HepG2 (cell line): ENCODE measurements around the gene COBLL1. TPM values are rescaled to one million over a fixed set of nuclear protein-coding genes. Genes with fewer than 3 reads are reported as not detected.
A peak's percentile ranks its signal among the peaks of the same experiment; 100 is the strongest.

Experiments used
- ATAC-seq: fragments of 200-7000 bp; cut with Tn5 transposase; 3 replicates; pipeline ENCODE4 v1.9.1; 2020; ENCODE audit warnings: mild to moderate bottlenecking, moderate library complexity
- BruUV-seq: library from RNA; stranded (reverse); fragments of 400-500 nt; replicated peaks from 2 replicates; lab custom pipeline; 2021; lab: Mats Ljungman, UMichigan
- CTCF ChIA-PET: fragments of 300-600 bp; formaldehyde crosslinking; extraction: SDS; loops from one replicate; lab custom pipeline; 2021; ENCODE audit warnings: low total read pairs, inconsistent platforms, low intra/inter-chr PET ratio; lab: Yijun Ruan, JAX
- POLR2A ChIA-PET: fragments of 350-600 bp; sonication (Branson Sonifier 250); formaldehyde crosslinking; loops from one replicate; lab custom pipeline; 2020; ENCODE audit warnings: antibody characterized with exemption, inconsistent platforms; lab: Yijun Ruan, JAX
- DNase-seq: peaks from one replicate; pipeline ENCODE4 v3.0.0-alpha.2; 2015; ENCODE audit warnings: low spot score
- FAIRE-seq: peaks from 3 replicates; lab custom pipeline; 2011; peaks lifted over from hg19 to GRCh38; lab: Jason Lieb, UNC
- H2AFZ ChIP-seq: one replicate; pipeline ENCODE4 v1.6.1; 2011; ENCODE audit warnings: low read length, inconsistent platforms
- H3K27ac ChIP-seq: fragments of 300-600 bp; 3 replicates; pipeline ENCODE4 v1.8.0; 2011; ENCODE audit warnings: mixed run types, mild to moderate bottlenecking, mixed read lengths, low read length, inconsistent platforms; ENCODE audit not compliant: insufficient read depth; ENCODE audit errors: extremely low read length
- H3K27me3 ChIP-seq, 2 experiments: fragments of 200-600 bp in 1 of 2; 2 replicates in 1 of 2; 3 replicates in 1 of 2; pipeline versions ENCODE4 v1.6.0 to v1.8.0; 2011; ENCODE audit warnings: low read length in 2 of 2, mild to moderate bottlenecking in 2 of 2, moderate library complexity in 2 of 2, inconsistent platforms in 1 of 2; ENCODE audit not compliant: insufficient read depth in 2 of 2, control insufficient read depth in 1 of 2
- H3K36me3 ChIP-seq, 2 experiments: fragments of 200-600 bp in 1 of 2; replicated peaks in 1 of 2; 2 replicates in 1 of 2; 3 replicates in 1 of 2; pipeline versions ENCODE4 v1.5.1 to v1.8.0; 2011; ENCODE audit warnings: low read length in 2 of 2, inconsistent platforms in 1 of 2; ENCODE audit not compliant: insufficient read depth in 2 of 2, control insufficient read depth in 1 of 2
- H3K4me1 ChIP-seq: 2 replicates; pipeline ENCODE4 v1.5.1; 2012; ENCODE audit warnings: low read length, inconsistent platforms; ENCODE audit not compliant: insufficient read depth
- H3K4me2 ChIP-seq: 2 replicates; pipeline ENCODE4 v1.6.0; 2011; ENCODE audit warnings: low read depth, low read length, inconsistent platforms
- H3K4me3 ChIP-seq, 3 experiments: fragments of 200-600 bp in 1 of 3; sonication (generic), shearing (Covaris generic) in 1 of 3; replicated peaks in 1 of 3; 2 replicates each; pipeline ENCODE4 v1.5.1; 2011 to 2016; ENCODE audit warnings: low read length in 3 of 3, inconsistent platforms in 2 of 3, low read depth in 2 of 3, mild to moderate bottlenecking in 2 of 3, control low read depth in 1 of 3, mixed read lengths in 1 of 3; ENCODE audit not compliant: insufficient read depth in 1 of 3
- H3K79me2 ChIP-seq: one replicate; pipeline ENCODE4 v1.6.1; 2011; ENCODE audit warnings: low read length, inconsistent platforms; ENCODE audit not compliant: insufficient read depth
- H3K9ac ChIP-seq: 2 replicates; pipeline ENCODE4 v1.6.0; 2011; ENCODE audit warnings: mild to moderate bottlenecking, low read depth, low read length, inconsistent platforms; ENCODE audit not compliant: insufficient read depth
- H3K9me3 ChIP-seq: 2 replicates; pipeline ENCODE4 v1.5.1; 2012; ENCODE audit warnings: mild to moderate bottlenecking, low read length
- H4K20me1 ChIP-seq: 2 replicates; pipeline ENCODE4 v1.6.0; 2011; ENCODE audit warnings: inconsistent platforms, mild to moderate bottlenecking, low read length, moderate library complexity; ENCODE audit not compliant: insufficient read depth
- AKAP8 ChIP-seq: sonication (generic); formaldehyde crosslinking; IDR thresholded peaks from 2 replicates; pipeline ENCODE4 v1.5.1; 2020; ENCODE audit warnings: mild to moderate bottlenecking, missing genetic modification reagents
- BRD4 ChIP-seq: sonication (generic); formaldehyde crosslinking; IDR thresholded peaks from 2 replicates; pipeline ENCODE4 v1.4.0; 2020; ENCODE audit warnings: missing genetic modification reagents
- KDM2A ChIP-seq: sonication (generic); formaldehyde crosslinking; IDR thresholded peaks from 2 replicates; pipeline ENCODE4 v1.4.0; 2020; ENCODE audit warnings: low read depth, missing genetic modification reagents, borderline replicate concordance
- KDM4B ChIP-seq: sonication (generic); formaldehyde crosslinking; IDR thresholded peaks from 2 replicates; pipeline ENCODE4 v1.4.0; 2020; ENCODE audit warnings: missing genetic modification reagents
- KLF15 ChIP-seq: sonication (generic); formaldehyde crosslinking; IDR thresholded peaks from 2 replicates; pipeline ENCODE4 v1.8.1; 2023; ENCODE audit warnings: borderline replicate concordance, mild to moderate bottlenecking, inconsistent platforms, missing genetic modification reagents, mixed read lengths
- MAFG ChIP-seq: sonication (generic); formaldehyde crosslinking; IDR thresholded peaks from 2 replicates; pipeline ENCODE4 v1.5.1; 2020; ENCODE audit warnings: mild to moderate bottlenecking, missing genetic modification reagents
- MIXL1 ChIP-seq: IDR thresholded peaks from 2 replicates; pipeline ENCODE4 v1.6.1; 2016
- NR1H2 ChIP-seq: sonication (generic); formaldehyde crosslinking; IDR thresholded peaks from 2 replicates; pipeline ENCODE4 v1.8.1; 2022; ENCODE audit warnings: low read depth, missing genetic modification reagents, borderline replicate concordance
- RXRB ChIP-seq: IDR thresholded peaks from 2 replicates; pipeline ENCODE4 v1.6.1; 2016; ENCODE audit warnings: borderline replicate concordance, missing genetic modification reagents, missing compliant biosample characterization
- TBX2 ChIP-seq: sonication (generic); formaldehyde crosslinking; IDR thresholded peaks from 2 replicates; pipeline ENCODE4 v1.5.0; 2020; ENCODE audit warnings: missing genetic modification reagents, mild to moderate bottlenecking, borderline replicate concordance
- ZNF343 ChIP-seq: sonication (generic); formaldehyde crosslinking; IDR thresholded peaks from 2 replicates; pipeline ENCODE4 v1.4.0; 2020; ENCODE audit warnings: mild to moderate bottlenecking, missing genetic modification reagents
- ZNF709 ChIP-seq: sonication (generic); formaldehyde crosslinking; IDR thresholded peaks from 2 replicates; pipeline ENCODE4 v1.5.0; 2020; ENCODE audit warnings: mild to moderate bottlenecking, missing genetic modification reagents
- ZNF768 ChIP-seq: sonication (generic); formaldehyde crosslinking; IDR thresholded peaks from 2 replicates; pipeline ENCODE4 v1.4.0; 2020; ENCODE audit warnings: missing genetic modification reagents
- WGBS: methylation state at CpG from one replicate; pipeline ENCODE4 v1.1.6; 2017; ENCODE audit warnings: low lambda C conversion rate; 5-methylcytosine and 5-hydroxymethylcytosine counted together
- in situ Hi-C: cut with HindIII; loops from 2 replicates; pipeline ENCODE4 v1.10.0; 2017; ENCODE audit warnings: low pct_unique_long_range_greater_than_20kb; ENCODE audit not compliant: extremely low pct_ligation_motif_present
- intact Hi-C: fragments of 100-400 bp; cut with micrococcal nuclease; formaldehyde crosslinking; loops from one replicate; pipeline ENCODE4 v1.10.0; 2022; ENCODE audit not compliant: unreplicated experiment
- polyA plus RNA-seq, 8 experiments: library from polyadenylated mRNA; depleted of rRNA in 3 of 8; stranded (reverse) in 7 of 8; unstranded in 1 of 8; fragments of >200 nt; fragmentation: Illumina TruSeq in 4 of 8; extraction: Trizol in 4 of 8; gene quantifications; 2 replicates each; pipeline versions ENCODE4 v1.2.1 to v1.2.3, GENCODE V29; 2011 to 2016; ENCODE audit warnings: low read depth in 4 of 8, missing spikeins in 1 of 8, mixed read lengths in 1 of 8; ENCODE audit not compliant: insufficient read depth in 1 of 8
- total RNA-seq, 5 experiments: library from RNA; depleted of rRNA; stranded (reverse); fragments of >200 nt; fragmentation: Illumina TruSeq; extraction: Trizol; gene quantifications; 2 replicates each; pipeline ENCODE4 v1.2.3, GENCODE V29; 2016; ENCODE audit warnings: low read depth in 1 of 5
- TF ChIP-seq, protein P1 (sequence below): sonication (generic); IDR thresholded peaks from 2 replicates; pipeline ENCODE4 v1.6.1; 2016; ENCODE audit warnings: low read depth, borderline replicate concordance
- TF ChIP-seq, protein P2 (sequence below): sonication (generic); formaldehyde crosslinking; IDR thresholded peaks from 2 replicates; pipeline ENCODE4 v1.9.0; 2021; ENCODE audit warnings: missing genetic modification reagents, mild to moderate bottlenecking, borderline replicate concordance
- TF ChIP-seq, protein P3 (sequence below): sonication (generic); formaldehyde crosslinking; IDR thresholded peaks from 2 replicates; pipeline ENCODE4 v1.9.0; 2021; ENCODE audit warnings: missing genetic modification reagents, borderline replicate concordance

COBLL1 gene
- total and polyA plus RNA-seq, 2 of the 13 experiments (the other 11 are each of a cell fraction or from before 2014, with no cell fraction given): 32.6 to 86.8 TPM

DNA sequence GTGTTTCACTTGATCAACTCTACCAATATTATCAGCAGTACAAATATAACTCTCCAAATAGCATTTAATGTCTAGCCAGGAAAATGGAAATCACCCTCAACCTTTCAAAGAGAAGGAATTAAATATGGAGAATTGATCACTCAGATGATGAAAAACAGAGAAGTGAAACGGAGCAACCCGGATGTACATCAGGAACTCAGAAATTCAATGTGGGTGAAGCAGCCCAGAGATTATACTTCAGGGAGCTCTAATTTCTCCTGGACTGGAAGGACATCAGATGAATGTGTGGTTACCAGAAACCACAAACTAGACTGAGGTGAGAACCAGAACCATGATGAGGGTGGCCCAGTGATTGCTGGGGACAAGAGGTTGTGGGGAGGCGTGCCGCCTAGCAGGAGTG is 35.5 kb upstream of the COBLL1 start:
- Histone ChIP-seq H3K4me2 (no peak overlapping the region), H3K9me3 (no peaks in the 10 kb centered on the region), H3K9ac (no peak overlapping the region), H3K79me2 (peaks cover 2% of the 10 kb centered on the region), H4K20me1 (no peaks in the 10 kb centered on the region), H2AFZ (no peak overlapping the region), H3K4me1 (peaks cover 89% of the 10 kb centered on the region), H3K27ac (peak overlapping the region; percentile 83), H3K36me3 (no peaks in the 10 kb centered on the region), H3K4me3 (no peak overlapping the region), H3K27me3 (no peaks in the 10 kb centered on the region)
- FAIRE-seq (no peak), DNase-seq (no peak), ATAC-seq (no peak)
- intact Hi-C loops: loop anchor here (5.0 kb wide), 1 partner anchor 35 kb away; no protein-coding TSS in a partner anchor
- 96% methylated on average over 4 of the region's 4 CpGs for WGBS
- TF ChIP-seq MAFG (CRISPR knock-in tag) (no peak), AKAP8 (CRISPR knock-in tag) (no peak), KLF15 (CRISPR knock-in tag) (no peak), TBX2 (CRISPR knock-in tag) (no peak), ZNF709 (CRISPR knock-in tag) (no peak), NR1H2 (CRISPR knock-in tag) (no peak), MIXL1 (no peak), RXRB (CRISPR knock-in tag) (no peak), KDM4B (CRISPR knock-in tag) (no peak), BRD4 (CRISPR knock-in tag) (no peak), ZNF343 (CRISPR knock-in tag) (no peak), ZNF768 (CRISPR knock-in tag) (no peak), KDM2A (CRISPR knock-in tag) (no peak)
- TF ChIP-seq, protein P1, sequence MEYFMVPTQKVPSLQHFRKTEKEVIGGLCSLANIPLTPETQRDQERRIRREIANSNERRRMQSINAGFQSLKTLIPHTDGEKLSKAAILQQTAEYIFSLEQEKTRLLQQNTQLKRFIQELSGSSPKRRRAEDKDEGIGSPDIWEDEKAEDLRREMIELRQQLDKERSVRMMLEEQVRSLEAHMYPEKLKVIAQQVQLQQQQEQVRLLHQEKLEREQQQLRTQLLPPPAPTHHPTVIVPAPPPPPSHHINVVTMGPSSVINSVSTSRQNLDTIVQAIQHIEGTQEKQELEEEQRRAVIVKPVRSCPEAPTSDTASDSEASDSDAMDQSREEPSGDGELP: no peak
- TF ChIP-seq, protein P2, sequence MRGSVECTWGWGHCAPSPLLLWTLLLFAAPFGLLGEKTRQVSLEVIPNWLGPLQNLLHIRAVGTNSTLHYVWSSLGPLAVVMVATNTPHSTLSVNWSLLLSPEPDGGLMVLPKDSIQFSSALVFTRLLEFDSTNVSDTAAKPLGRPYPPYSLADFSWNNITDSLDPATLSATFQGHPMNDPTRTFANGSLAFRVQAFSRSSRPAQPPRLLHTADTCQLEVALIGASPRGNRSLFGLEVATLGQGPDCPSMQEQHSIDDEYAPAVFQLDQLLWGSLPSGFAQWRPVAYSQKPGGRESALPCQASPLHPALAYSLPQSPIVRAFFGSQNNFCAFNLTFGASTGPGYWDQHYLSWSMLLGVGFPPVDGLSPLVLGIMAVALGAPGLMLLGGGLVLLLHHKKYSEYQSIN (CRISPR knock-in tag): no peak
- TF ChIP-seq, protein P3, sequence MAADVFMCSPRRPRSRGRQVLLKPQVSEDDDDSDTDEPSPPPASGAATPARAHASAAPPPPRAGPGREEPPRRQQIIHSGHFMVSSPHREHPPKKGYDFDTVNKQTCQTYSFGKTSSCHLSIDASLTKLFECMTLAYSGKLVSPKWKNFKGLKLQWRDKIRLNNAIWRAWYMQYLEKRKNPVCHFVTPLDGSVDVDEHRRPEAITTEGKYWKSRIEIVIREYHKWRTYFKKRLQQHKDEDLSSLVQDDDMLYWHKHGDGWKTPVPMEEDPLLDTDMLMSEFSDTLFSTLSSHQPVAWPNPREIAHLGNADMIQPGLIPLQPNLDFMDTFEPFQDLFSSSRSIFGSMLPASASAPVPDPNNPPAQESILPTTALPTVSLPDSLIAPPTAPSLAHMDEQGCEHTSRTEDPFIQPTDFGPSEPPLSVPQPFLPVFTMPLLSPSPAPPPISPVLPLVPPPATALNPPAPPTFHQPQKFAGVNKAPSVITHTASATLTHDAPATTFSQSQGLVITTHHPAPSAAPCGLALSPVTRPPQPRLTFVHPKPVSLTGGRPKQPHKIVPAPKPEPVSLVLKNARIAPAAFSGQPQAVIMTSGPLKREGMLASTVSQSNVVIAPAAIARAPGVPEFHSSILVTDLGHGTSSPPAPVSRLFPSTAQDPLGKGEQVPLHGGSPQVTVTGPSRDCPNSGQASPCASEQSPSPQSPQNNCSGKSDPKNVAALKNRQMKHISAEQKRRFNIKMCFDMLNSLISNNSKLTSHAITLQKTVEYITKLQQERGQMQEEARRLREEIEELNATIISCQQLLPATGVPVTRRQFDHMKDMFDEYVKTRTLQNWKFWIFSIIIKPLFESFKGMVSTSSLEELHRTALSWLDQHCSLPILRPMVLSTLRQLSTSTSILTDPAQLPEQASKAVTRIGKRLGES (CRISPR knock-in tag): no peak
- POLR2A ChIA-PET: interaction anchor here (1.4 to 5.0 kb wide), 5 partner anchors 10 to 36 kb away, joined by 3 to 43 read pairs (median 9); partner anchors contain the start of gene COBLL1
- in situ Hi-C loops: no loop called here
- BruUV-seq: no TSS peak
- CTCF ChIA-PET: no interaction called here
